ENCODE results near the gene BRD9.

- no peak for TF ChIP-seq CTCF (IDR thresholded peaks at IDR 0.05)
- TF ChIP-seq EP300 (IDR thresholded peaks at IDR 0.05) = no peak
- no peak for TF ChIP-seq POLR2A (IDR thresholded peaks at IDR 0.05)
Observed at GRCh38 chr5:867300-867870, 25.2 kb downstream of the BRD9 start.

All from ovary (tissue), 3 donors.